ENCODE measurements around the gene WASF2.

The WASF2 gene

DNA sequence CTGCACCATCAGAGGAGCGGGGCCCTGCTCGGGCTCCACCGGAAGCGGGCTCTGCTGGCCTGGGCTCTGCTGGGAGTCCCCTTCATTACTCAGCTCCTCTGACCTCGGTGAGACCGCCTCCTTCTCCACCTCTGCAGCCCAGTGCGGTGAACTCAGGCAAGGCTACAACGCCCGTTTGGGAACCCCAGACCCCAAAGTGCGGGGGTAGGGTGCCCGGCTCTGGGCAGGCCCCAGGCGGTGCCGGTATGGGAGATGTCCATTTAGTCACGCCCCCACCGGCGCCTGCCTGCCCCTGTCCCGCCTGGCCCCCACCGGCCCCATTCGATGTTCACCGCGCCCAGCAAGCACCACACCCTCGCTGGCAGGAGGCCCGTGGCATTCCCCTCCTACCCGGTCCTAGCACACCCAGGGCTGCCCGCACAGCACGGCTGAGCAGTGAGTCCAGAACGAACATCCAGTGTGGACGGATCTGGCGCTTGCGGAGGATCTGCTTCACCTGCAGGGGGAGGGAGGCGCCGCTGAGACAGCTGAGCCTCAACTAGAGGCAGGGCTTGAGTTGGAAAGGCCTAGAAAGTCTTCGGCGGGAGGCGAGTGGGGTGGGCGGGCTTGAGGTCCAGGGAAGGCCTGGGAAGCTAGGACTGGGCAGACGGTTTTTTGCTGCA, 133.2 kb downstream of the WASF2 start:
- peaks cover 6% of the 10 kb centered on the region for H3K9me3 ChIP-seq (ENCODE audit: insufficient read depth, low read depth, low read length)
- WGBS (ENCODE audit: extremely low coverage, insufficient coverage, insufficient read length), result no CpG with 5 or more reads among the region's 37 CpGs

GRCh38 chr1:27356277-27356618, 133.7 kb downstream of the WASF2 start:
- H2BK5ac ChIP-seq (ENCODE audit: low read depth, low read length, poor library complexity), result no peak overlapping the region
- H2BK12ac ChIP-seq (ENCODE audit: low read length), result no peak overlapping the region
- no peak overlapping the region for H3K14ac ChIP-seq (ENCODE audit: low read length)
- no peak overlapping the region for H3K9ac ChIP-seq (ENCODE audit: low read length)
- H4K91ac ChIP-seq (ENCODE audit: low read depth, low read length), result no peak overlapping the region
- no peaks in the 10 kb centered on the region for H3K79me1 ChIP-seq (ENCODE audit: low read length)
- no peak overlapping the region for H3K4ac ChIP-seq (ENCODE audit: low read depth, low read length)
- H3K9me3 ChIP-seq (ENCODE audit: insufficient read depth, low read depth, low read length), result peaks cover 6% of the 10 kb centered on the region
- DNase-seq, result no peak
- no peak overlapping the region for H2BK120ac ChIP-seq (ENCODE audit: insufficient read depth, low read length, poor library complexity)
- H3K27ac ChIP-seq (ENCODE audit: low read depth, low read length), result no peak overlapping the region
- H2AFZ ChIP-seq (ENCODE audit: insufficient read depth, low read length, poor library complexity), result no peak overlapping the region
- peaks cover 15% of the 10 kb centered on the region for H3K27me3 ChIP-seq (ENCODE audit: insufficient read depth, low read length)
- H3K4me3 ChIP-seq (ENCODE audit: low read depth, low read length), result no peak overlapping the region
- H4K12ac ChIP-seq (ENCODE audit: low read depth, low read length), result no peak overlapping the region
- H2AK5ac ChIP-seq (ENCODE audit: low read length), result no peak overlapping the region
- H3K79me2 ChIP-seq (ENCODE audit: control insufficient read depth, insufficient read depth, low read length, poor library complexity), result no peaks in the 10 kb centered on the region
- no CpG with 5 or more reads among the region's 13 CpGs for WGBS (ENCODE audit: extremely low coverage, insufficient coverage, insufficient read length)
- no peak overlapping the region for H3K23ac ChIP-seq (ENCODE audit: low read length)
- no peak overlapping the region for H3K4me2 ChIP-seq (ENCODE audit: low read length)
- peaks cover 4 to 20% of the 10 kb centered on the region in 2 experiments for H3K36me3 ChIP-seq (ENCODE audit: control insufficient read depth in 1 of 2, insufficient read depth in 2 of 2, low read length in 2 of 2)
- peaks cover 9% of the 10 kb centered on the region in 2 experiments for H3K4me1 ChIP-seq (ENCODE audit: control insufficient read depth in 1 of 2, insufficient read depth in 2 of 2, low read length in 2 of 2)
- H3K18ac ChIP-seq (ENCODE audit: low read length), result no peak overlapping the region
- H4K8ac ChIP-seq (ENCODE audit: low read depth, low read length), result no peak overlapping the region

More for the DNA sequence above, 133.2 kb downstream of the WASF2 start:
- Histone ChIP-seq H2BK120ac (ENCODE audit: insufficient read depth, low read length, poor library complexity) (no peak overlapping the region), H3K14ac (ENCODE audit: low read length) (no peak overlapping the region), H3K36me3 (ENCODE audit: control insufficient read depth in 1 of 2, insufficient read depth in 2 of 2, low read length in 2 of 2) (peaks cover 6 to 23% of the 10 kb centered on the region in 2 experiments), H2AK5ac (ENCODE audit: low read length) (no peak overlapping the region), H3K4me3 (ENCODE audit: low read depth, low read length) (no peak overlapping the region), H4K12ac (ENCODE audit: low read depth, low read length) (no peak overlapping the region), H3K27ac (ENCODE audit: low read depth, low read length) (no peak overlapping the region), H2BK12ac (ENCODE audit: low read length) (no peak overlapping the region), H3K9ac (ENCODE audit: low read length) (no peak overlapping the region), H3K18ac (ENCODE audit: low read length) (no peak overlapping the region), H3K4me2 (ENCODE audit: low read length) (no peak overlapping the region), H4K8ac (ENCODE audit: low read depth, low read length) (no peak overlapping the region), H2AFZ (ENCODE audit: insufficient read depth, low read length, poor library complexity) (no peak overlapping the region), H2BK5ac (ENCODE audit: low read depth, low read length, poor library complexity) (no peak overlapping the region), H3K79me2 (ENCODE audit: control insufficient read depth, insufficient read depth, low read length, poor library complexity) (no peaks in the 10 kb centered on the region), H3K79me1 (ENCODE audit: low read length) (no peaks in the 10 kb centered on the region), H4K91ac (ENCODE audit: low read depth, low read length) (no peak overlapping the region), H3K23ac (ENCODE audit: low read length) (no peak overlapping the region), H3K27me3 (ENCODE audit: insufficient read depth, low read length) (peaks cover 18% of the 10 kb centered on the region), H3K4me1 (ENCODE audit: control insufficient read depth in 1 of 2, insufficient read depth in 2 of 2, low read length in 2 of 2) (peaks cover 8 to 9% of the 10 kb centered on the region in 2 experiments), H3K4ac (ENCODE audit: low read depth, low read length) (no peak overlapping the region)
- no peak for DNase-seq

GRCh38 chr1:27355683-27356082, 134.3 kb downstream of the WASF2 start:
- peaks cover 11 to 14% of the 10 kb centered on the region in 2 experiments for H3K4me1 ChIP-seq (ENCODE audit: control insufficient read depth in 1 of 2, insufficient read depth in 2 of 2, low read length in 2 of 2)
- no peak overlapping the region for H4K12ac ChIP-seq (ENCODE audit: low read depth, low read length)
- no peak overlapping the region for H2AFZ ChIP-seq (ENCODE audit: insufficient read depth, low read length, poor library complexity)
- no peak overlapping the region for H3K9ac ChIP-seq (ENCODE audit: low read length)
- H3K27ac ChIP-seq (ENCODE audit: low read depth, low read length), result no peak overlapping the region
- H2BK120ac ChIP-seq (ENCODE audit: insufficient read depth, low read length, poor library complexity), result no peak overlapping the region
- no peak overlapping the region for H2AK5ac ChIP-seq (ENCODE audit: low read length)
- H3K18ac ChIP-seq (ENCODE audit: low read length), result no peak overlapping the region
- peaks cover 10% of the 10 kb centered on the region for H3K27me3 ChIP-seq (ENCODE audit: insufficient read depth, low read length)
- WGBS (ENCODE audit: extremely low coverage, insufficient coverage, insufficient read length), result no CpG with 5 or more reads among the region's 5 CpGs
- peaks cover 3% of the 10 kb centered on the region for H3K79me1 ChIP-seq (ENCODE audit: low read length)
- H3K14ac ChIP-seq (ENCODE audit: low read length), result no peak overlapping the region
- H4K91ac ChIP-seq (ENCODE audit: low read depth, low read length), result no peak overlapping the region
- no peak overlapping the region for H4K8ac ChIP-seq (ENCODE audit: low read depth, low read length)
- H3K9me3 ChIP-seq (ENCODE audit: insufficient read depth, low read depth, low read length), result peaks cover 6% of the 10 kb centered on the region
- H3K36me3 ChIP-seq (ENCODE audit: control insufficient read depth in 1 of 2, insufficient read depth in 2 of 2, low read length in 2 of 2), result peaks cover 4 to 20% of the 10 kb centered on the region in 2 experiments
- no peak for DNase-seq
- no peak overlapping the region for H3K4ac ChIP-seq (ENCODE audit: low read depth, low read length)
- no peak overlapping the region for H3K23ac ChIP-seq (ENCODE audit: low read length)
- H3K4me3 ChIP-seq (ENCODE audit: low read depth, low read length), result no peak overlapping the region
- H3K79me2 ChIP-seq (ENCODE audit: control insufficient read depth, insufficient read depth, low read length, poor library complexity), result no peaks in the 10 kb centered on the region
- H2BK12ac ChIP-seq (ENCODE audit: low read length), result no peak overlapping the region
- no peak overlapping the region for H2BK5ac ChIP-seq (ENCODE audit: low read depth, low read length, poor library complexity)
- H3K4me2 ChIP-seq (ENCODE audit: low read length), result no peak overlapping the region

Data from trophoblast cell (in vitro differentiated cells and primary cell).